B cell (primary cell): Measurements from ENCODE around the gene PALLD. TPM values are rescaled to one million over a fixed set of nuclear protein-coding genes. Genes with fewer than 3 reads are reported as not detected.
"Not testable (repeated sequence)": the region's sequence is repeated elsewhere in the genome, so short reads cannot be mapped to it uniquely, and the experiment has no call there.

Experiments
- ATAC-seq: fragments of 200-7000 bp; cut with Tn5 transposase; one replicate; pipeline ENCODE4 v1.10.0; 2021; ENCODE audit warnings: low read depth, mild to moderate bottlenecking, moderate number of reproducible peaks, moderate library complexity
- CTCF ChIA-PET: fragments of 350-600 bp; sonication (Branson Sonifier 250); formaldehyde crosslinking; loops from one replicate; lab custom pipeline; 2021; ENCODE audit warnings: antibody characterized with exemption, inconsistent platforms; lab: Charles Lee
- POLR2A ChIA-PET: fragments of 350-600 bp; sonication (Branson Sonifier 250); formaldehyde crosslinking; loops from one replicate; lab custom pipeline; 2021; ENCODE audit warnings: antibody characterized with exemption; lab: Charles Lee
- DNase-seq: peaks from one replicate; pipeline ENCODE4 v3.0.0; 2013
- H2AFZ ChIP-seq: 2 replicates; pipeline ENCODE4 v1.6.1; 2012; ENCODE audit warnings: mild to moderate bottlenecking, low read depth, low read length; ENCODE audit not compliant: insufficient read depth, poor library complexity, severe bottlenecking
- H3K27ac ChIP-seq, 2 donors: 1 replicate in 1 of 2; 2 replicates in 1 of 2; pipeline ENCODE4 v1.5.1; 2012 to 2013; ENCODE audit warnings: low read length in 2 of 2, mild to moderate bottlenecking in 2 of 2, moderate library complexity in 1 of 2
- H3K27me3 ChIP-seq, 4 experiments: fragments of 200-600 bp in 1 of 4; sonication (generic) in 1 of 4; replicated peaks in 1 of 4; 1 replicate in 2 of 4; 2 replicates in 2 of 4; pipeline versions ENCODE4 v1.6.1 to v1.7.0; 2013 to 2016; ENCODE audit warnings: low read length in 3 of 4, mild to moderate bottlenecking in 2 of 4, mixed read lengths in 1 of 4, moderate library complexity in 1 of 4; ENCODE audit not compliant: insufficient read depth in 4 of 4, control insufficient read depth in 3 of 4; ENCODE audit errors: control extremely low read depth in 1 of 4
- H3K36me3 ChIP-seq, 2 experiments: replicated peaks in 1 of 2; 1 replicate in 1 of 2; 2 replicates in 1 of 2; pipeline versions ENCODE4 v1.6.1 to v1.7.1; 2013; ENCODE audit warnings: low read length in 1 of 2; ENCODE audit not compliant: insufficient read depth in 2 of 2, control insufficient read depth in 1 of 2; ENCODE audit errors: control extremely low read depth in 1 of 2, extremely low read depth in 1 of 2
- H3K4me1 ChIP-seq, 2 donors: fragments of 200-600 bp in 1 of 2; sonication (generic) in 1 of 2; 1 replicate in 1 of 2; 2 replicates in 1 of 2; pipeline versions ENCODE4 v1.5.1 to v1.6.1; 2013 to 2017; ENCODE audit warnings: low read length in 2 of 2; ENCODE audit not compliant: control insufficient read depth in 2 of 2, insufficient read depth in 2 of 2
- H3K4me2 ChIP-seq: replicated peaks from 2 replicates; pipeline ENCODE3; 2012; ENCODE audit warnings: mild to moderate bottlenecking, low read depth, low read length; ENCODE audit not compliant: poor library complexity, severe bottlenecking
- H3K4me3 ChIP-seq, 5 experiments: fragments of 200-600 bp in 1 of 5; sonication (generic) in 1 of 5; 1 replicate in 3 of 5; 2 replicates in 2 of 5; pipeline versions ENCODE4 v1.5.1 to v1.7.0; 2011 to 2016; ENCODE audit warnings: low read length in 4 of 5, mild to moderate bottlenecking in 4 of 5, low read depth in 2 of 5, control low read depth in 1 of 5, moderate library complexity in 1 of 5; ENCODE audit not compliant: insufficient read depth in 1 of 5; ENCODE audit errors: control extremely low read depth in 1 of 5, extremely low read depth in 1 of 5
- H3K79me2 ChIP-seq: fragments of 200-600 bp; sonication (generic); one replicate; pipeline ENCODE4 v1.6.0; 2016; ENCODE audit warnings: low read length; ENCODE audit not compliant: control insufficient read depth, insufficient read depth
- H3K9ac ChIP-seq: fragments of 200-600 bp; sonication (generic); 2 replicates; pipeline ENCODE4 v1.6.1; 2017; ENCODE audit warnings: mild to moderate bottlenecking, low read length, moderate library complexity
- H3K9me3 ChIP-seq, 3 donors: one replicate each; pipeline versions ENCODE4 v1.6.1 to v1.7.1; 2013; ENCODE audit warnings: low read length in 2 of 3; ENCODE audit not compliant: control insufficient read depth in 2 of 3, insufficient read depth in 1 of 3; ENCODE audit errors: control extremely low read depth in 1 of 3
- H4K20me1 ChIP-seq: 2 replicates; pipeline ENCODE4 v1.6.0; 2012; ENCODE audit warnings: mild to moderate bottlenecking, low read length; ENCODE audit not compliant: insufficient read depth, control insufficient read depth, poor library complexity, severe bottlenecking
- H3K27ac Mint-ChIP-seq: one replicate; pipeline ENCODE4 v1.8.0; 2021; ENCODE audit warnings: mixed read lengths
- H3K27me3 Mint-ChIP-seq: one replicate; pipeline ENCODE4 v1.8.0; 2021; ENCODE audit warnings: mixed read lengths
- H3K4me1 Mint-ChIP-seq: one replicate; pipeline ENCODE4 v1.8.0; 2021; ENCODE audit warnings: mixed read lengths
- H3K4me3 Mint-ChIP-seq: one replicate; pipeline ENCODE4 v1.8.0; 2021; ENCODE audit warnings: mixed read lengths
- H3K9me3 Mint-ChIP-seq: one replicate; pipeline ENCODE4 v1.8.0; 2022; ENCODE audit warnings: mixed read lengths; ENCODE audit not compliant: insufficient read depth
- EZH2 ChIP-seq: IDR thresholded peaks from 2 replicates; pipeline ENCODE4 v1.6.1; 2012; ENCODE audit warnings: borderline replicate concordance, low read depth, mild to moderate bottlenecking, moderate library complexity, low read length; ENCODE audit not compliant: insufficient read depth, poor library complexity, severe bottlenecking
- WGBS: methylation state at CpG from one replicate; pipeline ENCODE4 v1.1.5; 2013; ENCODE audit warnings: missing lambda C conversion rate; ENCODE audit not compliant: insufficient coverage; 5-methylcytosine and 5-hydroxymethylcytosine counted together
- intact Hi-C: fragments of 100-400 bp; cut with micrococcal nuclease; formaldehyde crosslinking; loops from one replicate; pipeline ENCODE4 v1.10.0; 2022
- polyA plus RNA-seq: library from polyadenylated mRNA; depleted of rRNA; stranded (reverse); fragments of >200 nt; gene quantifications from 2 replicates; pipeline ENCODE4 v1.2.3, GENCODE V29; 2012
- total RNA-seq, 2 donors: library from RNA; stranded (reverse); fragments of 120-200 nt in 1 of 2; gene quantifications; 1 replicate in 1 of 2; 2 replicates in 1 of 2; pipeline versions ENCODE4 v1.2.3 to v1.2.4, GENCODE V29; 2013 to 2022
- TF ChIP-seq, protein P1 (sequence below): fragments of 200-600 bp; IDR thresholded peaks from one replicate; pipeline ENCODE4 v1.8.0; 2022; ENCODE audit warnings: antibody characterized with exemption, mild to moderate bottlenecking

Gene PALLD
- total and polyA plus RNA-seq, 2 donors (not counting 1 experiment from before 2014, with no cell fraction given), result 0.63 to 0.71 TPM

- no peak for TF ChIP-seq EZH2
- TF ChIP-seq, protein P1, sequence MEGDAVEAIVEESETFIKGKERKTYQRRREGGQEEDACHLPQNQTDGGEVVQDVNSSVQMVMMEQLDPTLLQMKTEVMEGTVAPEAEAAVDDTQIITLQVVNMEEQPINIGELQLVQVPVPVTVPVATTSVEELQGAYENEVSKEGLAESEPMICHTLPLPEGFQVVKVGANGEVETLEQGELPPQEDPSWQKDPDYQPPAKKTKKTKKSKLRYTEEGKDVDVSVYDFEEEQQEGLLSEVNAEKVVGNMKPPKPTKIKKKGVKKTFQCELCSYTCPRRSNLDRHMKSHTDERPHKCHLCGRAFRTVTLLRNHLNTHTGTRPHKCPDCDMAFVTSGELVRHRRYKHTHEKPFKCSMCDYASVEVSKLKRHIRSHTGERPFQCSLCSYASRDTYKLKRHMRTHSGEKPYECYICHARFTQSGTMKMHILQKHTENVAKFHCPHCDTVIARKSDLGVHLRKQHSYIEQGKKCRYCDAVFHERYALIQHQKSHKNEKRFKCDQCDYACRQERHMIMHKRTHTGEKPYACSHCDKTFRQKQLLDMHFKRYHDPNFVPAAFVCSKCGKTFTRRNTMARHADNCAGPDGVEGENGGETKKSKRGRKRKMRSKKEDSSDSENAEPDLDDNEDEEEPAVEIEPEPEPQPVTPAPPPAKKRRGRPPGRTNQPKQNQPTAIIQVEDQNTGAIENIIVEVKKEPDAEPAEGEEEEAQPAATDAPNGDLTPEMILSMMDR, result no peak
- H3K4me2 ChIP-seq, result no peak overlapping the region
- H3K36me3 ChIP-seq, result no peaks in the 10 kb centered on the region
- H3K79me2 ChIP-seq, result no peaks in the 10 kb centered on the region
- H3K9me3 Mint-ChIP-seq, result no peaks in the 10 kb centered on the region
- H3K9ac ChIP-seq, result no peak overlapping the region
- DNase-seq, result no peak
- ChIA-PET POLR2A (no interaction called here), CTCF (no interaction called here)
- no peaks in the 10 kb centered on the region for H3K4me1 Mint-ChIP-seq
- H3K4me3 ChIP-seq, result no peak overlapping the region
- no peaks in the 10 kb centered on the region for H4K20me1 ChIP-seq
- H3K27me3 Mint-ChIP-seq, result no peaks in the 10 kb centered on the region
- 86% methylated on average over 1 of the region's 3 CpGs for WGBS
- no peak overlapping the region for H3K27ac ChIP-seq
- no peak for ATAC-seq
- intact Hi-C loops, result no loop called here
- no peaks in the 10 kb centered on the region for H3K9me3 ChIP-seq
- no peak overlapping the region for H3K4me3 Mint-ChIP-seq
- H2AFZ ChIP-seq, result no peak overlapping the region
- H3K27ac Mint-ChIP-seq, result no peak overlapping the region
- H3K27me3 ChIP-seq, result no peaks in the 10 kb centered on the region
- no peaks in the 10 kb centered on the region for H3K4me1 ChIP-seq
Measured at GRCh38 chr4:168701061-168701460, 204.2 kb downstream of the PALLD start.

DNA sequence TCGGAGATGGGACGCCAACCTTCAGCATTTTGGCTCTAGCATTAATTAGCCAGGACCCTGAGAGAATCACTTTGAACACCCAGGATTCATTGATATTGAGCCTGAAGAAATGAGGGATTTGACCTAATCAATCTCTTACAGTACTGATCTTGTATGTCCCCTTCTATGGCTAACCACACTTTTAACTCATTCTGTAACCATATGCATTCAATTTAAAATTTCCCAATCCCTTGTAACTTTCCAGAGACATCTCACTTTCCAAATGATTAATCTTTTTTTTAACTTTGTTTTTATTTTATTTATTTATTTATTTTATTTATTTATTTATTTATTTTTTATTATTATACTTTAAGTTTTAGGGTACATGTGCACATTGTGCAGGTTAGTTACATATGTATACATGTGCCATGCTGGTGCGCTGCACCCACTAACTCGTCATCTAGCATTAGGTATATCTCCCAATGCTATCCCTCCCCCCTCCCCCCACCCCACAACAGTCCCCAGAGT is 205.8 kb downstream of the PALLD start:
- H3K4me2 ChIP-seq, H3K27ac ChIP-seq, CTCF ChIA-PET, H3K27ac Mint-ChIP-seq, H3K4me1 ChIP-seq, DNase-seq, H3K79me2 ChIP-seq, H3K4me1 Mint-ChIP-seq, H3K4me3 Mint-ChIP-seq, H3K27me3 Mint-ChIP-seq, H2AFZ ChIP-seq, H3K4me3 ChIP-seq, H3K36me3 ChIP-seq, intact Hi-C loops, ATAC-seq, H3K9me3 ChIP-seq, H3K27me3 ChIP-seq, POLR2A ChIA-PET, H3K9me3 Mint-ChIP-seq, H3K9ac ChIP-seq, H4K20me1 ChIP-seq: not testable (repeated sequence)
- WGBS, result no CpG with 5 or more reads among the region's 4 CpGs
